HepG2 (cell line): ENCODE results near the gene ZNF575. TPM values are rescaled to one million over a fixed set of nuclear protein-coding genes. Genes with fewer than 3 reads are reported as not detected.

Experiments
- AKAP8 ChIP-seq: sonication (generic); formaldehyde crosslinking; IDR thresholded peaks from 2 replicates; pipeline ENCODE4 v1.5.1; 2020; ENCODE audit warnings: mild to moderate bottlenecking, missing genetic modification reagents
- CHCHD3 ChIP-seq: sonication (generic); formaldehyde crosslinking; IDR thresholded peaks from 2 replicates; pipeline ENCODE4 v1.8.0; 2022; ENCODE audit warnings: mild to moderate bottlenecking, missing genetic modification reagents, moderate library complexity
- FOXP1 ChIP-seq, 2 experiments: fragments of 450-650 bp in 1 of 2; IDR thresholded peaks; 2 replicates each; pipeline ENCODE4 v1.6.1; 2017 to 2018; ENCODE audit warnings: antibody characterized with exemption in 1 of 2
- GATAD2A ChIP-seq: IDR thresholded peaks from 2 replicates; pipeline ENCODE4 v1.6.1; 2016
- GLI4 ChIP-seq: sonication (generic); formaldehyde crosslinking; IDR thresholded peaks from 2 replicates; pipeline ENCODE4 v1.5.1; 2020; ENCODE audit warnings: missing genetic modification reagents, mild to moderate bottlenecking, moderate library complexity, borderline replicate concordance
- RARG ChIP-seq: sonication (generic); formaldehyde crosslinking; IDR thresholded peaks from 2 replicates; pipeline ENCODE4 v1.4.0; 2020; ENCODE audit warnings: low read depth, mild to moderate bottlenecking, missing genetic modification reagents
- SP140L ChIP-seq: sonication (generic); formaldehyde crosslinking; IDR thresholded peaks from 2 replicates; pipeline ENCODE4 v1.4.0; 2020; ENCODE audit warnings: missing genetic modification reagents, borderline replicate concordance
- TAF1 ChIP-seq: sonication (generic); formaldehyde crosslinking; IDR thresholded peaks from 2 replicates; pipeline ENCODE4 v1.4.0; 2020; ENCODE audit warnings: missing genetic modification reagents
- ZBTB38 ChIP-seq: sonication (generic); formaldehyde crosslinking; IDR thresholded peaks from 2 replicates; pipeline ENCODE4 v1.5.1; 2020; ENCODE audit warnings: mild to moderate bottlenecking, missing genetic modification reagents
- ZBTB42 ChIP-seq: sonication (generic); formaldehyde crosslinking; IDR thresholded peaks from 2 replicates; pipeline ENCODE4 v1.5.0; 2020; ENCODE audit warnings: mild to moderate bottlenecking, missing genetic modification reagents
- ZNF251 ChIP-seq: sonication (generic); formaldehyde crosslinking; IDR thresholded peaks from 2 replicates; pipeline ENCODE4 v1.9.0; 2021; ENCODE audit warnings: mild to moderate bottlenecking, missing genetic modification reagents
- ZNF280B ChIP-seq: sonication (generic); formaldehyde crosslinking; IDR thresholded peaks from 2 replicates; pipeline ENCODE4 v1.5.0; 2020; ENCODE audit warnings: missing genetic modification reagents, mild to moderate bottlenecking, borderline replicate concordance
- ZNF430 ChIP-seq: sonication (generic); formaldehyde crosslinking; IDR thresholded peaks from 2 replicates; pipeline ENCODE4 v1.9.0; 2021; ENCODE audit warnings: mild to moderate bottlenecking, missing genetic modification reagents
- ZNF547 ChIP-seq: sonication (generic); formaldehyde crosslinking; IDR thresholded peaks from 2 replicates; pipeline ENCODE4 v1.5.1; 2020; ENCODE audit warnings: mild to moderate bottlenecking, missing genetic modification reagents
- ZNF597 ChIP-seq: sonication (generic); formaldehyde crosslinking; IDR thresholded peaks from 2 replicates; pipeline ENCODE4 v1.5.0; 2020; ENCODE audit warnings: missing genetic modification reagents
- ZNF598 ChIP-seq: sonication (generic); formaldehyde crosslinking; IDR thresholded peaks from 2 replicates; pipeline ENCODE4 v1.5.1; 2020; ENCODE audit warnings: mild to moderate bottlenecking, missing genetic modification reagents, borderline replicate concordance
- polyA plus RNA-seq, 8 experiments: library from polyadenylated mRNA; depleted of rRNA in 3 of 8; stranded (reverse) in 7 of 8; unstranded in 1 of 8; fragments of >200 nt; fragmentation: Illumina TruSeq in 4 of 8; extraction: Trizol in 4 of 8; gene quantifications; 2 replicates each; pipeline versions ENCODE4 v1.2.1 to v1.2.3, GENCODE V29; 2011 to 2016; ENCODE audit warnings: low read depth in 4 of 8, missing spikeins in 1 of 8, mixed read lengths in 1 of 8; ENCODE audit not compliant: insufficient read depth in 1 of 8
- total RNA-seq, 5 experiments: library from RNA; depleted of rRNA; stranded (reverse); fragments of >200 nt; fragmentation: Illumina TruSeq; extraction: Trizol; gene quantifications; 2 replicates each; pipeline ENCODE4 v1.2.3, GENCODE V29; 2016; ENCODE audit warnings: low read depth in 1 of 5
- TF ChIP-seq, protein P1 (sequence below): sonication (generic); formaldehyde crosslinking; IDR thresholded peaks from 2 replicates; pipeline ENCODE4 v1.9.0; 2022; ENCODE audit warnings: missing genetic modification reagents, mild to moderate bottlenecking, borderline replicate concordance
- TF ChIP-seq, protein P2 (sequence below): IDR thresholded peaks from 2 replicates; pipeline ENCODE4 v1.6.1; 2012; ENCODE audit warnings: low read depth, low read length, improper control_type of control experiment
- TF ChIP-seq, protein P3 (sequence below): sonication (generic); formaldehyde crosslinking; IDR thresholded peaks from 2 replicates; pipeline ENCODE4 v1.9.0; 2021; ENCODE audit warnings: missing genetic modification reagents, mild to moderate bottlenecking, borderline replicate concordance

ZNF575 gene
- total and polyA plus RNA-seq, 2 of the 13 experiments (the other 11 are each of a cell fraction or from before 2014, with no cell fraction given), result 0.17 to 0.27 TPM

DNA sequence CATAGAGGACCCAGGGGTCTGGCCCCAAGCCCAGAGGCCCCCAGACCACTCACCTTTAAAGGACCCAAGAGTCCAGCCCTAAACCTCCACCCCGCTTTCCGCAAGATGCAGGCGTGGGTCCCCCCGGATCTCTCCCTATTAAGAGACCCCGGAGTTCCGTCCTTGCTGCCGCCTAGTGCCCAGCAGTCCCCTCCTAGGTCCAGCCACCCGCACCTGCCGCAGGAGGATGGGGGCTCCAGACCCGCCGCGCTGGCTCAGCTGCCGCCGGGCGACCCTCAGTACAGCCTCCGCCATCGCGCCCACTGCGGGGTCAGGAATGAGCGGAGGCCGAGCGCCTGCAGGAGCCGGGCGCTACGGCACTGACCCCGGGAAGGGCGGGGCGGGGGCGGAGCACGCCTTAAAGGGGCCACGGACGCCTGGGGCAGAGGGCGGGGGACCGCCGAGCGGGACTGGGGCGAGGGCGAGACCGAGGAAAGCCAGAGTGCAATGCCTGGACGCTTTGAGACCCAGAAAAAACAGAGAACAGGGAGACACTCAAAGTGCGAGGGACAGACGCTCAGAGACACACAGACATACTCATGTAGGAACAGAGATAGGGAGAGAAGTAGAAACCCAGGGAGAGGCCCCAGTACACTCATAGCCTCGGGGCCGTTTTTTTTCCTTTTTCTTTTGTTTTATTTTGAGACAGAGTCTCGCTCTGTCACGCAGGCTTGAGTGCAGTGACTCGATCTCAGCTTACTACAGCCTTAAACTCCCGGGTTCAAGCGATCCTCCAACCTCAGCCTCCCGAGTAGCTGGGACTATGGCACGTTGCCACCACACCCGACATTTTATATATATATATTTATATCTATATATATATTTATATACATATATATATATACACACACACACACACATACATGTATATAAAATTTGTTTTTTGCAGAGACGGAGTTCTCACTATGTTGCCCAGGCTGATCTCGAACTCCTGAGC lies 5.8 kb upstream of the ZNF575 start, which contains the start of gene ETHE1 (continued):
- TF ChIP-seq, protein P1, sequence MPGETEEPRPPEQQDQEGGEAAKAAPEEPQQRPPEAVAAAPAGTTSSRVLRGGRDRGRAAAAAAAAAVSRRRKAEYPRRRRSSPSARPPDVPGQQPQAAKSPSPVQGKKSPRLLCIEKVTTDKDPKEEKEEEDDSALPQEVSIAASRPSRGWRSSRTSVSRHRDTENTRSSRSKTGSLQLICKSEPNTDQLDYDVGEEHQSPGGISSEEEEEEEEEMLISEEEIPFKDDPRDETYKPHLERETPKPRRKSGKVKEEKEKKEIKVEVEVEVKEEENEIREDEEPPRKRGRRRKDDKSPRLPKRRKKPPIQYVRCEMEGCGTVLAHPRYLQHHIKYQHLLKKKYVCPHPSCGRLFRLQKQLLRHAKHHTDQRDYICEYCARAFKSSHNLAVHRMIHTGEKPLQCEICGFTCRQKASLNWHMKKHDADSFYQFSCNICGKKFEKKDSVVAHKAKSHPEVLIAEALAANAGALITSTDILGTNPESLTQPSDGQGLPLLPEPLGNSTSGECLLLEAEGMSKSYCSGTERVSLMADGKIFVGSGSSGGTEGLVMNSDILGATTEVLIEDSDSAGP (CRISPR knock-in tag), result peak; percentile 100
- TF ChIP-seq AKAP8 (no peak), GLI4 (CRISPR knock-in tag) (0 out of 2 replicates have a peak, but pooled peaks have one; percentile 58), FOXP1 (IDR thresholded peaks at IDR 0.05) (no peak), FOXP1 (CRISPR knock-in tag; IDR thresholded peaks at IDR 0.05) (no peak), ZNF598 (CRISPR knock-in tag) (no peak), SP140L (CRISPR knock-in tag) (no peak), GATAD2A (CRISPR knock-in tag) (no peak), ZBTB42 (no peak), ZNF430 (CRISPR knock-in tag) (no peak), ZNF280B (CRISPR knock-in tag) (no peak), RARG (CRISPR knock-in tag) (no peak), ZBTB38 (CRISPR knock-in tag) (no peak), ZNF251 (CRISPR knock-in tag) (no peak), ZNF597 (CRISPR knock-in tag) (no peak), TAF1 (peak; percentile 95), CHCHD3 (CRISPR knock-in tag) (no peak), ZNF547 (CRISPR knock-in tag) (peak; percentile 45; the same call in 1 of the 2 replicates)
- TF ChIP-seq, protein P2, sequence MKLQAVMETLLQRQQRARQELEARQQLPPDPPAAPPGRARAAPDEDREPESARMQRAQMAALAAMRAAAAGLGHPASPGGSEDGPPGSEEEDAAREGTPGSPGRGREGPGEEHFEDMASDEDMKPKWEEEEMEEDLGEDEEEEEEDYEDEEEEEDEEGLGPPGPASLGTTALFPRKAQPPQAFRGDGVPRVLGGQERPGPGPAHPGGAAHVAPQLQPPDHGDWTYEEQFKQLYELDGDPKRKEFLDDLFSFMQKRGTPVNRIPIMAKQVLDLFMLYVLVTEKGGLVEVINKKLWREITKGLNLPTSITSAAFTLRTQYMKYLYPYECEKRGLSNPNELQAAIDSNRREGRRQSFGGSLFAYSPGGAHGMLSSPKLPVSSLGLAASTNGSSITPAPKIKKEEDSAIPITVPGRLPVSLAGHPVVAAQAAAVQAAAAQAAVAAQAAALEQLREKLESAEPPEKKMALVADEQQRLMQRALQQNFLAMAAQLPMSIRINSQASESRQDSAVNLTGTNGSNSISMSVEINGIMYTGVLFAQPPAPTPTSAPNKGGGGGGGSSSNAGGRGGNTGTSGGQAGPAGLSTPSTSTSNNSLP, result no peak
- TF ChIP-seq, protein P3, sequence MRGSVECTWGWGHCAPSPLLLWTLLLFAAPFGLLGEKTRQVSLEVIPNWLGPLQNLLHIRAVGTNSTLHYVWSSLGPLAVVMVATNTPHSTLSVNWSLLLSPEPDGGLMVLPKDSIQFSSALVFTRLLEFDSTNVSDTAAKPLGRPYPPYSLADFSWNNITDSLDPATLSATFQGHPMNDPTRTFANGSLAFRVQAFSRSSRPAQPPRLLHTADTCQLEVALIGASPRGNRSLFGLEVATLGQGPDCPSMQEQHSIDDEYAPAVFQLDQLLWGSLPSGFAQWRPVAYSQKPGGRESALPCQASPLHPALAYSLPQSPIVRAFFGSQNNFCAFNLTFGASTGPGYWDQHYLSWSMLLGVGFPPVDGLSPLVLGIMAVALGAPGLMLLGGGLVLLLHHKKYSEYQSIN (CRISPR knock-in tag), result no peak
